Hindlimb muscle (tissue), 1 donor: Measurements from ENCODE around the gene CNGA3. TPM values are rescaled to one million over a fixed set of nuclear protein-coding genes. Genes with fewer than 3 reads are reported as not detected.

ENCODE experiments used
- DNase-seq: peaks from one replicate; pipeline ENCODE4 v3.0.0-alpha.2; 2013
- polyA plus RNA-seq: library from polyadenylated mRNA; unstranded; fragments of 120-200 nt; gene quantifications from one replicate; pipeline ENCODE4 v1.2.1, GENCODE V29; 2013; ENCODE audit not compliant: insufficient read length

Gene CNGA3
- polyA plus RNA-seq, 1 donor = 0.57 TPM

DNA sequence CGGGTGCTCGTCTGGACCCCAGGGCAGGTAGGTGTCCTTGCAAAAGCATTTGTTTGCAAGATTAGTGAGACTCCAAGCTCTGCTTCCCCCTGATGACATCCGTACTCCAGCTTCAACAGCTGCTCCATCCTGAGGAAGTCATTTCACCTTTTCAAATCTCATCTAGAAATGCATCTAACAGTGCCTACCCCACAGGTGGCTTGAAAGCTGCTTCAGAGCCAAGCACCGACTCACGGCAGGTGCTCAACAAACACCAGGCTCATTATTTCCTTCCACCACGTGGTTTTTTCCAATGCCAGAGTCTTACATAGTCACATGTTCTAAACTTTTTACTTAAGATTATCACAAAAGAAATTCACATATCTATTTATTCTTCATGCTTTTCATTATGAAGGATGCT is 31.9 kb downstream of the CNGA3 start:
- no peak for DNase-seq

GRCh38 chr2:98378901-98379300 is 32.6 kb downstream of the CNGA3 start:
- peak; percentile 7 for DNase-seq

- DNase-seq = no peak
Measured at GRCh38 chr2:98379311-98380202, 33.3 kb downstream of the CNGA3 start.

GRCh38 chr2:98380203-98380535 is 33.9 kb downstream of the CNGA3 start:
- no peak for DNase-seq

- no peak for DNase-seq
Measured at GRCh38 chr2:98381494-98381893, 35.2 kb downstream of the CNGA3 start.

DNA sequence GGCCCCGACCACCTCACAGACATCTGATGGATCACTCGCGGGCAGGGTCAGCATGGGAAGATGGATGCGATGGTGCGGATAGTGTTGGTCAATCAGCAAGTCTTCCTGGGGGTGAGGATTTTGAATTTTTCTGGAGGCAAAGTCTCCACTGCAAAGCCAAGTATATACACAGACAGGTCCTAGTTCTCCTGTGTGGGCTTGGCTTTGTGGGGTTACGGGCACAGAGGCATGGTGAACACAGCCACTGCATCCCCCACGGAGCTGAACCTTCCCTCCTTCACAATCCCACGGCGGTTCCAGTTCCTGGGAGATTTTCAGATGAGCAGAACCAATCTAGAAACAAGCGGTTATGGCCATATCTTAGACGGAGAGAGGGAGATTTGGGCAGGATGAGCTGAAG is 35.8 kb downstream of the CNGA3 start:
- DNase-seq = no peak

DNA sequence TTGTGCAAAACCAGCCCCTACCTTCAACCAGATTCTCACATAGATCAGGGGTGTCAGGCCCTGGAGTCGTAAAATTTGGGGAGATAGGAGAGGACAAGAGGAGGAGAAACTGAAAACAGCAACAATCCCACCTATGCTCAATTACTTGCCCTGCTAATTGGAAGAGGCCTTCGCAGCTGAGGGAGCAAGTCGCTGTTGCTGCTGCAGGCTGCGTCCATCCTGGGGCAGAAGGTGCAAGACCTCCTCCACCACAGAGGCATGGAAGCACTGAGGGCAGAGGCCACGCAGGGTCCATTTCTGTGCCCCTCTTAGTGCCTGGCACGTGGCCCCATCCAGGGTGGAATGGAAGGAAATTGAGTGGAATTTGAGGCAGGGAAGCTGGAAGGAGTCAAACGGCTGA is 36.5 kb downstream of the CNGA3 start:
- DNase-seq = no peak

DNA sequence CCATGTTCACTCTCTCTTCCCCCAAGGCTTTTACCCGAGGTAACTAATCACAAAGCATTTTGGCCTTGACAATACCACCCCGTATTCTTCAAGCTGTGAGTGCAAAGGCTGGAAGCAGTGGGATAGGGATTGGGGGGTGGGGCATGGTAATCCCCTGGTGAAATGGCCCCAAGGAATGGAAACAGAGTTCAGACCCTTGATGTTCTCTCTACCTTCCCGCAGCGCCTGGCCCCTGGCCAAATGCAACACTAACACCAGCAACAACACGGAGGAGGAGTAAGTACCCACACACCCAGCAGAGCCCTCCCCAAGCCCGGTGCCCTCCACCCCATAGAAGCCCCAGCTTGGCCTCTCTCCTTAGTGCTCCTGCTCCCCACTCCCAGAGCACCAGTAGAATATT is 36.9 kb downstream of the CNGA3 start:
- no peak for DNase-seq

- DNase-seq = peak; percentile 61
Measured at GRCh38 chr2:98385050-98385699, 38.9 kb downstream of the CNGA3 start.

GRCh38 chr2:98387478-98387877 is 41.2 kb downstream of the CNGA3 start:
- DNase-seq = no peak

GRCh38 chr2:98388081-98388480 is 41.8 kb downstream of the CNGA3 start:
- DNase-seq = no peak

DNA sequence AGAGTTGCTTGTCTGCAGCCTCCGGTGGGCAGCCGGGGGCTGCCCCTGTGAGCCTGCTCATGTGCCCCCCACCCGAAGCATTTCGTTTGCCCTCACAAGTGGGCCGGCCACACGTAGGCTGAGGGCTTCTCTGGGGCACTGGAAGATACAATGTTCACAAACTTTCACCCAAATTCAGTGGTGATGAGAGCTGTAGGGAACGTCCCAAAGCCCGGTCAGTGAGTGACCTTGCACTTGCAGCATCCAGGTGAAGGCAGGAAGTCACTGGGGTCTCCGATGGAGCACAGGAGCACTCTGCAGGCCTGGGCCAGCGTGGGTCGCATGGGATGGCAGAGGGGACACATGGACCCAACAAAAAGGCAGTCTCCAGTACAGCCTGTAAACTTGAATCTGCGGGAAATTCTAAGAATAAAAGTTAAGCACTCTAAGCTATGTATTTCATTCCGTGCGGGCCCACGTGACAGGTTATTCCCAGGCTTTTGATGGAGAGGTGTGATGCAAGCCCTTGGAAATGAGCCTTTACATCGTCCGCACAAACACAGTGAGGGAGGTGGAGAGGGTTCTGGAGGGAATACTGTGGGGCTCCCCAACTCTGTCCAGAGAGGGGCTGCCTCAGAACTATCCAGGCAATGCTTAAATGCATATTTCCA is 42.5 kb downstream of the CNGA3 start:
- DNase-seq = no peak

DNA sequence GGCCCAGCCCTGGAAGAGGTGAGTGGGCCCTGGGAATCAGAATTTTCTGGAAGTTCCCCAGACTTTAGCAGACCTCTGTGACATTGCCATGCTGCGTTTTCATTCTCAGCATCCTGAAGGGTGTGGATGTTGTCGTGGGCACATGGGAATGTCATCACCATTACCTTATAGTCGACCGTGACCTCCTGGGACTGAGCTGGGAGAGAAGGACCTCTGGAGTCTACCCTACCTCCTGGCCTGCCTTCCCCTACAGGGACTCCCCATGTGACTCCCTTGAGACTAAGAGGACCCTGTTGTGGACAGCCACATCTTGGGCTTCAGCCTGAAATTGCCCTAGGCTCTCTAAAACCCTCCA is 43.0 kb downstream of the CNGA3 start:
- no peak for DNase-seq

GRCh38 chr2:98390571-98391476 is 44.6 kb downstream of the CNGA3 start:
- DNase-seq = no peak

DNA sequence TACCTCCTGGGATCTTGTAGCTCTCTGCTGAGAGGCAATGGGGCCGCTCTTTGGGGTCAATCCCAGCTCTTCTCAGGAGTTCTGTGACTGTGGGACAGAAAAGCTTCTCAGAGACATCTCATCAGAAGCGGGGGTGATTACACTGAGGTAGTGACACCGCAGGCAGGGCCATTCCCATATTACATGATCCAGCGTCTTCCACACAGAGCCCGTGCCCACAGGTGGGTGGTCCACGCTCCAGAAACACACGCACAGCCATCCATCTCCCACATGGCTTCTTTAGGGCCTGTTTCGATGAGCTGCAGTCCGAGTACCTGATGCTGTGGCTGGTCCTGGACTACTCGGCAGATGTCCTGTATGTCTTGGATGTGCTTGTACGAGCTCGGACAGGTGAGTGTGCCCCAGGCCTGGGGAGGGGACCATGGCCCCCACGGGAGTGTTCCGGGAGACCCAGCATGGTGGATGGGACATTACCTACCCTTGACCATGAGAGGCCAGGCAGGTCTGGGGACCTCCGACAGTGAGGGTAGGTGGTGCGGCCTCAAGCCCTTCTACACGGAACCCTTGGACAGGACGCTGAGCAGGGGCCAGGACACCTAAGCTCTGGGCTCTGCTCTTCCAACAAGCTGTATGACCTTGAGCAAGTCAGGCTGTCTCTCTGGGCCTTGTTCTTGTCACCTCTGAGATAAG is 45.5 kb downstream of the CNGA3 start:
- no peak for DNase-seq

- no peak for DNase-seq
Measured at GRCh38 chr2:98393354-98393753, 47.1 kb downstream of the CNGA3 start.

DNA sequence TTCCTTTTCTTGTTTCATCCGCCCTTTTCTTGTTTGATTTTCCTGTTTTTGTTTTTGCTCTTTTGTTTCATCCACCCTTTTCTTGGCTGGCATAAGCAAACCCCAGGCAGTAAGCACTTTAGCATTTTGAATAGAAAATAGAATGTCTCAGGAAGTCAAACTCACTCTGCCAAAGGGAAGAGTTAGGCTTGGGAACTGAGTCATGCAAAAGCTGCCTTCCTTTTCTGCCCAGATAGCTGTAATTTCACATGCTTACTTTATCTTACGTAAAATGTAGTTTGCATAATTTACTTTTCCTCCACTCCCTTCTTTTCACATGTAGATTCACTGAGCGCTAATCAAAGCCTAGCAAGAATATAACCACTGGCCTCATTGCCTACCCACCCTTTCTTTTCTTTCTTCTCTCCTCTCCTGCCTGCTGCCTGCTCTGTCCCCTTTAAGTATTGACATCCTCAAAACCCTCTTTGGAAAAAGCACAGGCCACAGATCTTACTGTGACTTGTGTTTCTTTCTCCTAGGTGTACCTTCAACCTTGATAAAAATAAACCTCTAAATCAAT is 48.4 kb downstream of the CNGA3 start:
- no peak for DNase-seq

DNA sequence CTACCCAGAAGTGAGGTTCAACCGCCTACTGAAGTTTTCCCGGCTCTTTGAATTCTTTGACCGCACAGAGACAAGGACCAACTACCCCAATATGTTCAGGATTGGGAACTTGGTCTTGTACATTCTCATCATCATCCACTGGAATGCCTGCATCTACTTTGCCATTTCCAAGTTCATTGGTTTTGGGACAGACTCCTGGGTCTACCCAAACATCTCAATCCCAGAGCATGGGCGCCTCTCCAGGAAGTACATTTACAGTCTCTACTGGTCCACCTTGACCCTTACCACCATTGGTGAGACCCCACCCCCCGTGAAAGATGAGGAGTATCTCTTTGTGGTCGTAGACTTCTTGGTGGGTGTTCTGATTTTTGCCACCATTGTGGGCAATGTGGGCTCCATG is 49.7 kb downstream of the CNGA3 start:
- no peak for DNase-seq

DNA sequence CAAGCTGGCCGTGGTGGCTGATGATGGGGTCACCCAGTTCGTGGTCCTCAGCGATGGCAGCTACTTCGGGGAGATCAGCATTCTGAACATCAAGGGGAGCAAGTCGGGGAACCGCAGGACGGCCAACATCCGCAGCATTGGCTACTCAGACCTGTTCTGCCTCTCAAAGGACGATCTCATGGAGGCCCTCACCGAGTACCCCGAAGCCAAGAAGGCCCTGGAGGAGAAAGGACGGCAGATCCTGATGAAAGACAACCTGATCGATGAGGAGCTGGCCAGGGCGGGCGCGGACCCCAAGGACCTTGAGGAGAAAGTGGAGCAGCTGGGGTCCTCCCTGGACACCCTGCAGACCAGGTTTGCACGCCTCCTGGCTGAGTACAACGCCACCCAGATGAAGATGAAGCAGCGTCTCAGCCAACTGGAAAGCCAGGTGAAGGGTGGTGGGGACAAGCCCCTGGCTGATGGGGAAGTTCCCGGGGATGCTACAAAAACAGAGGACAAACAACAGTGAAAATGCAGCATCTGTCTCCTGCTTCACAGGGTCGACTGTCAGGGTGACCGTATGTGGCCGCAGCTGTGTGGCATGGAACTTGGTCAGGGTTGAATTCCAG is 50.6 kb downstream of the CNGA3 start:
- no peak for DNase-seq

DNA sequence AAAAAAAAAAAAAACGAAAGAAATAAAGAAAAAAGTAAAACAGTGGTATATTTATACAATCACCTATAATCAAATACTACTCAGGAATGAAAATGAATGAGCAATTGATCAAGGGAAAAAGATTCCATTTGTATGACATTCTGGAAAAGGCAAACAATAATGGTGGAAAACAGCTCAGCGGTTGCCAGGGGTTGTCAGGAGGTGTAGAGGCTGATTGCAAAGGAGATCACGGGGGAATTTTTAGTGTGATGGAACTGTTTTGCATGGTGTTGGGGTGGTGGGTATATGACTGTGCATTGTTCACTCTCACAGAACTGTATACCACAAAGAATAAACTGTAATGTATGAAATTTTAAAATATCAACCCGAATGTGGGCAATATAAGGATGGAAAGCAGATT is 52.9 kb downstream of the CNGA3 start:
- DNase-seq = no peak

- DNase-seq = no peak
Measured at GRCh38 chr2:98403878-98404277, 57.6 kb downstream of the CNGA3 start.
